Type B pancreatic cell (in vitro differentiated cells): ENCODE data around the gene SNORC. TPM values are rescaled to one million over a fixed set of nuclear protein-coding genes. Genes with fewer than 3 reads are reported as not detected.
A peak's percentile ranks its signal among the peaks of the same experiment; 100 is the strongest.

Source experiments
- DNase-seq: peaks from one replicate; pipeline ENCODE4 v3.0.0; 2021; ENCODE audit warnings: mixed read lengths; ENCODE audit not compliant: unreplicated experiment; ENCODE audit errors: extremely low spot score
- H3K27ac Mint-ChIP-seq: 2 replicates; pipeline ENCODE4 v1.8.0; 2021; ENCODE audit warnings: mild to moderate bottlenecking, mixed read lengths
- H3K27me3 Mint-ChIP-seq: 2 replicates; pipeline ENCODE4 v1.8.0; 2021; ENCODE audit warnings: mixed read lengths
- H3K36me3 Mint-ChIP-seq: 2 replicates; pipeline ENCODE4 v1.8.0; 2021; ENCODE audit warnings: mixed read lengths
- H3K4me1 Mint-ChIP-seq: one replicate; pipeline ENCODE4 v1.8.0; 2021; ENCODE audit warnings: mixed read lengths; ENCODE audit not compliant: unreplicated experiment
- H3K4me3 Mint-ChIP-seq: 2 replicates; pipeline ENCODE4 v1.8.0; 2021; ENCODE audit warnings: mild to moderate bottlenecking, mixed read lengths
- H3K9me3 Mint-ChIP-seq: 2 replicates; pipeline ENCODE4 v1.8.0; 2021; ENCODE audit warnings: mixed read lengths
- CTCF ChIP-seq: fragments of 200-600 bp; sonication (generic); conservative IDR thresholded peaks from 2 replicates; pipeline ENCODE4 v1.5.0; 2021; ENCODE audit warnings: antibody characterized with exemption, mild to moderate bottlenecking
- total RNA-seq: library from RNA; stranded (reverse); gene quantifications from 2 replicates; pipeline ENCODE4 v1.2.1, GENCODE V29; 2021; ENCODE audit warnings: low replicate concordance

SNORC gene
- total RNA-seq, 1 donor from 2014 or later: 7.1 TPM

- Mint-ChIP-seq H3K4me3 (no peak overlapping the region), H3K36me3 (no peaks in the 10 kb centered on the region), H3K27ac (no peak overlapping the region), H3K4me1 (peaks cover 11% of the 10 kb centered on the region), H3K27me3 (no peaks in the 10 kb centered on the region), H3K9me3 (no peaks in the 10 kb centered on the region)
- DNase-seq: peak; percentile 42
- no peak for TF ChIP-seq CTCF
Measured at GRCh38 chr2:232891621-232892071, 21.6 kb downstream of the SNORC start.

DNA sequence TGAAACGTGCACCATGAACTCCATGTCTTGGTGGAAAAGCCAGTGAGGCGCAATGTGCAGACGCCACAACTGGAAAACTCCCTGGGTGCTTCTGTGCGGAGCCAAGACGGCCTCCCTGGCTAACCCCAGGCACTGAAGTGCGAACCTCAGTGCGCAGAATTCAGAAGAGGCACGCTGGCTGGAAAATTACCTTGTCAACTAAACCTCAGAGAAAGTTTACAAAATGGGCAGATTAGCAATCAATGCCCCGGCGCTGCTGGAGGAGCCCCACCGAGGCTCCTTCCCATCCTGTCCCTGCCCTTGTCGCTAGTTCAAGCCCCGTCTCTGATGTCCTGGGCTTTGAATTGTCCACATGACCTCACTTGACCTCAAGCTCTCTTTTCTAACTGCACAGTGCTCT lies 22.2 kb downstream of the SNORC start:
- Mint-ChIP-seq H3K36me3 (no peaks in the 10 kb centered on the region), H3K9me3 (no peaks in the 10 kb centered on the region), H3K4me3 (no peak overlapping the region), H3K27ac (no peak overlapping the region), H3K27me3 (no peaks in the 10 kb centered on the region), H3K4me1 (peaks cover 11% of the 10 kb centered on the region)
- DNase-seq: no peak
- TF ChIP-seq CTCF: no peak

DNA sequence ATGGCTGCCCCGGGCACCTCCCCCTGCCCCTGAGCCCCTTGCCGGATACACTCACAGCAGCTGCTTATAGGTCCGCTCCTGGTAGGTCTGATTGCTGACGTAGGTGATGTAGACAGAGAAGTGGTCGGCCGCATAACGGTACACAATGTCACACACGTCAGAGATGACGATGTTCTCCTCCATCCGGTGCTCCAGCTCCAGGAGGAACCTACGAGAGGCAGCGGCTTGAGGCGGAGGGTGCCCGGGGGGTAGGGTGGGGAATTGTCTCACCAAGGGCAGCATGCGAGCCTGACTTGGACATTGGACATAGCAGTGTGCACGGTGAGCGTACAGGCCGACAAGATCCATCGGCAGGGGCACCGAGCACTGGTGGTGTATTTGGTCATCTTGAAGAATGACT lies 22.8 kb downstream of the SNORC start:
- no peak overlapping the region for H3K27ac Mint-ChIP-seq
- H3K4me1 Mint-ChIP-seq: peaks cover 11% of the 10 kb centered on the region
- DNase-seq: peak; percentile 62
- H3K9me3 Mint-ChIP-seq: no peaks in the 10 kb centered on the region
- H3K36me3 Mint-ChIP-seq: no peaks in the 10 kb centered on the region
- no peaks in the 10 kb centered on the region for H3K27me3 Mint-ChIP-seq
- no peak for TF ChIP-seq CTCF
- no peak overlapping the region for H3K4me3 Mint-ChIP-seq

DNA sequence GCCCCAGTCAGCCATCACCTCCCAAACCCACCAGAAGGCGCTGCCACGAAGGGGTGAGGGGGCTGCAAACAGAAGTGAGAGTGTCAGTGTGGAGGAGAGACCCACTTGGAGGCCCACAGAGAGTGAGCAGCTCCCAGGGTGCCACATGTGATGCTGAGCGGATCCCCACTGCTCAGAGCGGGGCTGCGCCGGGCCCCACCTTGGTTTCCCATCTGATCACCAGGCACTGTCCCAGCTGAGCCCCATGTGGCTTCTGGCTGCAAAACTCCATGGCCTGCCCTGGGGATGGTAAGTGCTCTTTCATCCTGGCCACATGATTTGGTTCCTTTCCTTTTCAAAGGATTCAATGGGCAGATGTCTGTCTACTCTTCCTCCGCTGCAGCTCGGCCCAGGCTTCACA lies 23.8 kb downstream of the SNORC start:
- TF ChIP-seq CTCF: no peak
- Mint-ChIP-seq H3K27me3 (no peaks in the 10 kb centered on the region), H3K4me1 (peaks cover 11% of the 10 kb centered on the region), H3K9me3 (no peaks in the 10 kb centered on the region), H3K36me3 (no peaks in the 10 kb centered on the region), H3K4me3 (no peak overlapping the region), H3K27ac (no peak overlapping the region)
- peak; percentile 47 for DNase-seq

GRCh38 chr2:232894251-232894650 lies 24.2 kb downstream of the SNORC start:
- Mint-ChIP-seq H3K4me3 (no peak overlapping the region), H3K4me1 (peaks cover 11% of the 10 kb centered on the region), H3K27ac (no peak overlapping the region), H3K36me3 (no peaks in the 10 kb centered on the region), H3K27me3 (no peaks in the 10 kb centered on the region), H3K9me3 (no peaks in the 10 kb centered on the region)
- no peak for TF ChIP-seq CTCF
- DNase-seq: peak; percentile 51

GRCh38 chr2:232894746-232895145 lies 24.7 kb downstream of the SNORC start:
- TF ChIP-seq CTCF: no peak
- Mint-ChIP-seq H3K27ac (no peak overlapping the region), H3K27me3 (no peaks in the 10 kb centered on the region), H3K9me3 (no peaks in the 10 kb centered on the region), H3K36me3 (no peaks in the 10 kb centered on the region), H3K4me1 (peaks cover 11% of the 10 kb centered on the region), H3K4me3 (no peak overlapping the region)
- DNase-seq: peak; percentile 58
